Muscle of arm (tissue), 12 donors: ENCODE measurements around the gene DCP2. TPM values are rescaled to one million over a fixed set of nuclear protein-coding genes. Genes with fewer than 3 reads are reported as not detected.

ENCODE experiments used
- DNase-seq: peaks from one replicate; pipeline ENCODE4 v3.0.0-alpha.2; 2013
- polyA plus RNA-seq, 12 donors: library from polyadenylated mRNA; unstranded; fragments of 120-200 nt; gene quantifications; one replicate each; pipeline ENCODE4 v1.2.1, GENCODE V29; 2013; ENCODE audit not compliant: insufficient read length in 12 of 12

Gene DCP2
- polyA plus RNA-seq, 12 donors, result 19.6 to 67.9 (median 27.1) TPM

DNA sequence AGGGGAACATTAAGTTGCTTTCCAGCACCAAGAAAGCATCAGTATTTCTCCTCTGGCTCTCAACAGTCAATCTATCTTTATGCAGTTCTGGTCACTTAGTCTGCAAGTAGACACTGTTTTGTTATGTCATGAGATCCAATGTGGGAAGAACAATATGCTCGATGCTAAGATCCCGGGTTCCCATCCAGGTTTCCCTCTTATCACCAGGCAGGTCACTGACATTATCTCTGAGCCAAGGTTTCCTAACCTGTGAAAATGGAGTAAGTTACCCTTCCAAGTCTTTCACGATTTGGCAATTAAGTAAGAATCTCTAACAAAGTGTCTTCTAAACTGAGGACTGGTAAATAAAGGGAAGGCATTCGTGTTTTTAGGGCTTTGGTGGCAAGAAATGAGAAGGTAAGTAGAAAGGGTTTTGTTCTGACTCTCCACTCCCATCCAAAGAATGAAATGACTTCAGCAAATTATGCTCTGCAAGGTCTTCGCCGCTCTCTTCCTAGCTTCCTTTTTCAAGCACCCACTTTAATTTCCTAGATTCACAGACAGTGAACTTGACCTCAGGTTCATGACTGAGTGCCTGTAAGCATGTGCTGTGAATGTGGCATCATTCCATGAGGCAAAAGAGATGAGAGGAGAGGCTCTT is 86.4 kb downstream of the DCP2 start:
- DNase-seq, result no peak

DNA sequence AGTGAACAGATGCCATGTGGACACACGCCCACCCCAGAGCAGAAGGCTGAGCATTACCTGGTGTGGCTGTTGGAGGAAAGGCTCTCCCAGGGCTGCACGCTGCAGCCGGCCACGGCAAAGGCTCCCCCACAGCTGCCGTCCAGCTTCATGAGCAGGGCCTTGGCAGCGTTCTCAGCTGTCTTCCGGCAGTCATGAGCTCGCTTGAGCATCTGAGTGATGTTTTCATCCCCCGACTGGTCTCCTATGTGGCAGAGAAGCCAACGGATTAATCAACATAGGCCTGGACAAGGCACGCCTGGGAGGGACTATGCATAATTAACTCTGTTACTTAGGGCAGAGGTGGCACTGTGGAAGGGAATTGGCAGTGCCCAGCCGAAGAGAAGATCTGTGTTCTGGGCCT is 87.3 kb downstream of the DCP2 start:
- DNase-seq, result no peak

DNA sequence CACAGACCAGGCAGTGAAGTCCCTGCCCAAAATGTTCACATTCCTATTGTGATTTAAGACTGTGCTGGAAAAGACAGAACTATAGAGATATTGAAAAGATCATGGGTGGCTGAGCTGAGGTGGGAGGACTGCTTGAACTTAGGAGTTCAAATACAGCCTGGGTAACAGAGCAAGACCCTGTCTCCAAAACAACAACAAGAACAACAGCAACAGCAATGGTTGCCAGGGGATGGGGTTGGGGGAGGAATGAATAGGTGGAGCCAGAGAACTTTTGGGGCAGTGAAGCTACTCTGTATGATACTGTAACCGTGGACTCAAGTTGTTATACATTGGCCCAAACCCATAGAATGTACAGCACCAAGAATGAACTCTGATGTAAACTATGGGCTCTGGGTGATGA is 88.2 kb downstream of the DCP2 start:
- no peak for DNase-seq

DNA sequence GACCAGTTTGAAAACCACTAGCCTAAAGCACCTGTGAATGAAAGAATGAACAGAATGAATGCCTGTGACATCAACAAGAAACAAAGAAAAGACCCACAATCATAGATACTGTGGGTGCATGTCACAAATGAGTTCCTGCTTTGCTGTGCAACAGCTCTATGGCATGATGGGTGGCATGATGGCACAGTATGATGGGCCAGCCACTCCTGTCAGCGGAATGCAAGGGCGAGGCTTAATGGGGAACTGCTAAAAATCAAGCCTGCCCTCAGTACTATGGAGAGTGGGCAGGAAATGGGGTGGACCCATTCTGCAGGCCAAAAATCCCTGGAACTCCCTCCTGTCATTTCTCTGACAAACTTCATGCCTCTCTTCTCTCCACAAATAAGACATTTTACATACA is 89.0 kb downstream of the DCP2 start:
- DNase-seq, result no peak

DNA sequence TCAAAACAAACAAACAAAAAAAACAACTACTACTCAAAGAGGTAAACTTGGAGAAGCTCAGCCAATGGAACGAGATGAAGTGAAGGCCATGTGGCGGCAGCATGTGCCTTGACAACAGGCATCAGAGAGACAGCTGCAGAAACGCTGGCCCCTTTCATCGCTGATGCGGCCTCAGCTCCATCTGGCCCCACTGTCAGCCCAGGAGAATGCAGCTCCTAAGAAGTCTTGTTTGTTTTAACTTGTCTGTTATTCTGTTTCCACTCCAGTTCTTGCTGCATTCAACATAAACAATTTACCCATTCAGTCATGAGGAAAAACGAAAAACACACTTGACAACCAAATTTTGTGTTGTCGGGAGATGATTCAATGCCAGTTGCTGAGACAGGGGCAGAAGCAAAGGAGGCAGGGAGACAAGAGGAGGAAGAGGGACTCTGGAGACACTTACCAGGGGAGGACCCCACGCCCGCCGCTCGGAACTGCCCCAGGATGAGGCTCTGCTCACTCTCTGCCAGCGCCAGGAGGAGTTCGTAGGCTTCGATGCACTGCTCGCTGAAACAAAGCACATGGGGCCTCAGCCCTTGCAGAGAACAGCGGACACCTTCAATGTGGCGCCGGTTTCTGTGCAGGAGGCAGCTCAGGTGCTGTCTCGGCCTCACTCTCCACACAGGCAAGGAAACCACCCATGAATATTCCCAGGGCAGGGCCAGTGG is 91.2 kb downstream of the DCP2 start:
- DNase-seq, result no peak

DNA sequence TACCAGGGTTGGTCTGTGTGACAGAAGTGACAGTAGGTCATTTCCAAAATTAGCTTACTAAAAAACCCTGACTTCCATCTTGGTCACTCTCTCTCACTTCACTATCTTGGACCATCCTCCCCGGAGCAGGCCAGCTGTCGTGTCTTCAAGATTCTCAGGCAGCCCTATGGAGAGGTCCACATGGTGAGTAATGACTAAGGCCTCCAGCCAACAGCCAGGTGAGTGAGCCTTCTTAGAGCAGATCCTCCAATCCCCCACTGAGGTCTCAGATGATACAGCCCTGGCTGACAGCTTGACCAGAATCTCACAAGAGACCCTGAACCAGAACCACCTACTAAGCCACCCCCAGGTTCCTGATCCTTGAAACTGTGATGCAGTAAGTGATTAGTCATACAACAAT is 92.0 kb downstream of the DCP2 start:
- no peak for DNase-seq

Other genes with a start within 250 kb of the DCP2 start
- 10 to 100 TPM in 11 of 12 donors, not detected in 1; 24.7 to 31.8 (median 27.5) TPM for gene APC, start 238.9 kb upstream of the DCP2 start, polyA plus RNA-seq
- gene SRP19, start 115.5 kb upstream of the DCP2 start, polyA plus RNA-seq, result 100 to 1,000 TPM in 1 of 12 donors, 10 to 100 TPM in 10, not detected in 1; 53.7 to 178 (median 74.2) TPM
- gene REEP5, start 54.6 kb upstream of the DCP2 start, polyA plus RNA-seq, result 10 to 100 TPM in 11 of 12 donors, not detected in 1; 57.5 to 83.9 (median 73.0) TPM